GM21381 (cell line): Measurements from ENCODE around the gene AGAP1.
"Not testable (repeated sequence)": the region's sequence is repeated elsewhere in the genome, so short reads cannot be mapped to it uniquely, and the experiment has no call there.

Source experiments
- ATAC-seq: cut with Tn5 transposase; IDR thresholded peaks from one replicate; pipeline ENCODE4 v1.9.1; 2021; ENCODE audit warnings: mild to moderate bottlenecking, moderate library complexity; ENCODE audit not compliant: unreplicated experiment

AGAP1 gene

GRCh38 chr2:236041616-236042015 lies 547.8 kb downstream of the AGAP1 start:
- ATAC-seq, result no peak

- no peak for ATAC-seq
Observed at GRCh38 chr2:236042087-236042486, 548.2 kb downstream of the AGAP1 start.

DNA sequence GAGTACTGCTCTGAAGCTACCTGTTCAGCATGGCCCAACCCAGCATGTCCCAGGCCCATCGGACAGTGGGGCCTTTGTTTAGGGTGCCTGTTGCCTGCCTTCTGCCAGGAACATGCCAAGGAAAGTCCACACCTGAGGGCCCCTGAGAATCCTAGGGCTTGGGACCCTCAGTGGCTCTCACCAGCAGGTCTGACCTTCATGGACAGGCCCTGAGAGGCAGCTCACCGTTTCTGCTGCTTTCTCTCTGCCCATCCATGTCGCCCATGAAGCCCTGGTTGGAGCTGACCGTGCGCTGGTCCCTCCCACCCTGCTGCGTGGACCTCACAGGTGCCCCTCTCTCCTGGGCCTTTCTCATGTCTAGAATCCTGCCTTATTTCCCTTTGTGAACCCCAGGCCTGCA lies 550.3 kb downstream of the AGAP1 start:
- ATAC-seq, result no peak

DNA sequence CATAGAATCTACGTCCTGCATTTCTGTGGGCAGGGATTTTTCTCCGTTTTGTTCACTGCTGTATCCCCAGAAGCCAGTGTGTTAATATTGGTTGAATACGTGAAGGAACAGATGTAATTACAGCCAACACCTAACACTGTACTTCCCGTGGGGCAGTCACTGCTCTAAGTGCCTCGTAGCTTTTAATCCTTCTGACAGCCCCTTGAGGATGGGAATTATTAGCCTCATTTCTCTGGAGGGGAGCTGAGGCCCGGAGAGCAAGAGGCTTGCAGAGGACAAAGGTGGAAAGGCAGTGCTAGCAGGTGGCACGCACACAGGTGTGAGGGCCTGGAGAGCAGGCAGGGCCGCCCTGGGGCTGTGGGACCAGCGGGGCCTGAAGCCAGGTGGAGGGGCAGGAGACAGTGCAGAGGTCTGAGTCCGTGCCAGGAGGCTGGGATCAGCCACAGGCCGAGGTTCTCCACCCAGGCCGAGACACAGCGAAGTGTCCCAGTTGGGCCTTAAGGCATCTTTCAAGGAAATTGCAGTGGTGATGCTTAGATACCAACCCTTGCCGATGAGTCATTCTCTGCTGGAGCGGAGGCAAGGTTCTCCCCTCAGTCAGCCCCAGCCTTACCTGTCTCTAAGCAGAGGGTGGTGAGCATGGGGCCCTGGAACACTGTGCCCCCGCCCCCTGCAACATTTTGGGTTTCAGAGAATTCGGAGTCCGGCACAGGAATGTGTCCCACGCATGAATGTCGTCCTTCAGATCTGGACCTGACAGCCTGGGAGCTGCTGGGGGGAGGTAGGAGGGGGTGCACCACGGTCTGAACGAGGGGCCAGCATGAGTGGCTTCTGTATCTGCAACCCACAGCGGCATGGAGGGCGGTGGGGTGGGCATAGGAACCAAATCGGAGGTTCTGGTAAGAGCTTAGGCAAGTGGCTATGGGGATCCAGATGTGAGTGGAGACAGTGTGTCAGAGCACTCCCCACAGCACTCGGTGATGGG lies 551.7 kb downstream of the AGAP1 start:
- ATAC-seq, result no peak

- no peak for ATAC-seq
Observed at GRCh38 chr2:236046715-236047114, 552.9 kb downstream of the AGAP1 start.

DNA sequence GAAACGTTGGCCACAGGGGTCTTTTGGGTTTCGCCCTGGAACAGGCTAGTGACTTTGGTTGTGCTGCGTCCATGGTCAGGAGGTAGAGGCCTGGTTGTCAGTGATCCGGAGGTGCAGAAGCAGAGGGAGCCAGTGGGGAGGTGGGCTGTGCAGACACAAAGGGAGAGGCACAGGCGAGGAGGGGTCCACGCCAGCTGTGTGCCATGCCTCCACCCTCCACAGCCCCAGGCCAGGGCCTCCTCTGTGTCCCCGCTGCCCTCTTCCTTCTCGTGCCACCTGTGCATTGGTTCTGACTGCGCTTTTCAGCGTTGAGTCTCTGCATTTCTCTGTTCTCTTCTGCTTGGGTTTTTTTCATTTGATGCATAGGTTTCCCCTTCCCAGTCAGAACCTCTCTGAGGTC lies 553.3 kb downstream of the AGAP1 start:
- no peak for ATAC-seq

DNA sequence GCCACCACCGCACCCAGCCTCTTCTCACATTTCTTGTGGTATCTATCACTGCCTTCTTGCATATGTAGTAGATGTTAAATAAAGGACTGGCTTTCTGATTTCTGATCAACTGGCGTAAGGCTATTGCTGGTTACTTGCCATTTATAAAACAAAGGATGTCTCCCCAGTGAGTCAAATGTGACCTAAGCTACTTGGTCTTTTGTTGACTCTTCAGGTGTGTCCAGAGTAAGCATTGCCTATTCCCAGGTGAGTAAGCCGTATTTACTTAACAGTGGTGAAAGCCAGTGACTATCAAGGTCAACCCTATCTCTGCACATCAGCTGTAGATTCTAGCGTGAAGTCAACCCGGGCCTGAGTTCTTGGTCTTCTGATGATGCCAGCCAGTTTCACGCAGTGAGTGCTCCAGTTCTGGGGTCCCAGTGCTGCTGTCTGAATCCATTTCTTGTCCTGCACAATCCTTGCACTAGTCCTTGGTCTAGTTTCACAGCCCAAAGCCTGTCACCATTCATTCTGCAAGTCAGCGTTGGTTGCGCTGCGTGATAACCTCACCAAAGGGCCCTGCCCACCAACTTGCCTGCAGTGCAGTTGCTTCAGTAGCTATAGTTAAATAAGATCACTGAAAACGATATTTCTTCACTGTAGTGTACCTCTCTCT lies 554.2 kb downstream of the AGAP1 start:
- ATAC-seq, result no peak

DNA sequence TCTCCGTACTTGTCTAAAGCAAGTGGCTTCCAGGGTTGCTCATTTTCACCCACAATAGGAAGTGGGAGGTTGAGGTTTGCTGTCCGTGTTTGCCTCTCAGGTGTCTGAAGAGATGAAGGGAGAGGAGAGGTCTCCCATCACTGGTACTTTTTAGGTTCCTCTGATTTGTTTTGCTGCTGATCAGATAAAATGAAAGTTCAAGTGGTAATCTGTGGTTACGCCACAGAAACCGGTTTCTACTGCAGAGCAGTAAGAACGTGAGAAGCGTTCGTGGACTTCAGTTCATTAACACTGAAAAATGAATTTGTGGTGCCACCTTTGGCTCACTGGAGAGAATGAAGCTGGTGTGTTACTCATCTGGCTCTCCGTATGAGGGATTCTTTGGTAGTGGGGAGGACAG lies 556.1 kb downstream of the AGAP1 start:
- ATAC-seq, result no peak

DNA sequence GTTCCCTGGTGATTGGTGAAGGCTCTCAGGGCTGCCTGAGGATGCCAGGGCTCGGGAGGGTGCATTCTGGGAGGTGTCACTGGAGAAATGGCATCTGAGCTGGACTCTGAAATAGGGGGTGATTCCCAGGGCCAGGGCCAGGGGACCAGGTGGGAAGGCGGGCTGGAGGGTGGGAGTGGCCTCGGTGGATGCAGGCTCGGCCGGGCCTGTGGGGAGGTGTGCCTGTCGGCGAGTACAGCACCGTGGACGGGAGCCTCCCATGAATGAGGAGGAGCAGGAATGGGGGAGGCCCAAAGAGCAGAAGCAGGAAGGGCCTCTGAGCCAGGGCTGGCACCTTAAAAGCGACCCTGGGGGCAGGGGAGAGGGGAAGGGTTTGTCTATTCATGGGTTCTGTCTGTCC lies 557.5 kb downstream of the AGAP1 start:
- ATAC-seq, result no peak

DNA sequence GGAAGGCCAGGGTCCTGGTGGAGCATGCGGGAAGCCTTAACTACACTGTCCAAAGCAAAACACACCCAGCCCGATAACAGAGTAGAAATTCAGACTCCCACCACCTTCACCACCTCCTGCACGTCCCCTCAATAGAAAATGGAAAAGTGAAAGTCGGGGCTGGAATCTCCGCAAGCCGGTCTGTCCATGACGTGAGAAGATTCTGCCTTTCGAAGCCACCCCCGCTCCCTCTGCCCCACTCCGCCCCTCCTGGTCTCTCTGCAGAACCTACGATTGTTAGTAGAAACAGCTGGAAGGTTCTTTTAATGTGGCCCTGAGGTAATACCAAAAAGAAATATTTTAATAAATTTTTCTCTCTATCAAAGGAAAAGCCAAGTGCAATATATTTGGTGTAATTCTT lies 558.0 kb downstream of the AGAP1 start:
- no peak for ATAC-seq

GRCh38 chr2:236052206-236052605 lies 558.4 kb downstream of the AGAP1 start:
- no peak for ATAC-seq

DNA sequence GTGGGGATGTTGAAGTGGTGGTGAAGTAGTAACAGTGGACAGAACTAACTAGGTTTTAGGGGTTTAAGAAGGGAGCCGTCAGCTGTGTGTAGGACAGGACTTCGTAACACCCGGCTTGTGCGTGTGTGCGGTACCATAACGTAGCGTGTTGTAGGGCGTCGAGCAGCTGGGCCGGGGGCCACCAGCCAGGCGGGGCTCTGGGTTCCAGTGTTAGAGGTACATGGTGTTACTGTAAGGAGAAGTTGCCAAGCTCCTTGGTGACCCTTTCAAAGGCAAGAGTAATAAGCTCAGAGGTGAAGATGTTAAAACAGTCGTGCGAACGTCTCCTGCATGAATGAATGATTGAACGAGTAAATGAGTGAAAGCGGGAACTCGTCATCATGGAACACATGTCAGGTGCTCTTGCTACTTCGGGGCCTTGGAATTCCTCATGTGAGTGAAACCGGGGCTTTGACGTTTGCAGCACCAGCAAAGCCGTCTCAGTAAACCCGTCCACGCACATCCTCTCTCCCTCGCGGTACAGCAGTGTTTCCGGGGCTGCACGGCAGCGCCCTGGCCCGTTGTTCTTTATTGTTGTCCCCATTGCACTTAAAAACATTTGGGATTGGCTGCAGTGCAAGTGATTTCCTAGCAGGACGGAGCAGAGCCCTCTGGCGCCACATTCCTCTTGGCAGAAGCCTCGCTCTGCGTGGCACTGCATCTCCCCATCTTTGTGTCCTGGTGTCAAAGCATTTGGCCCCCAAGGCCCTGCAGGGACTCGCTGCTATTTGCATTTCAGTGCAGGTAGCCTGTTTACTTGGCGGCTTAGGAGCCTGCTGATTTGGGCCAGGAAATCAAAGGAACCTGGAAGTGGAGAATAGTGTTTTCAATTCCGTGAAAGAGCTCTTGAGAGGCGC lies 559.3 kb downstream of the AGAP1 start:
- ATAC-seq, result no peak

DNA sequence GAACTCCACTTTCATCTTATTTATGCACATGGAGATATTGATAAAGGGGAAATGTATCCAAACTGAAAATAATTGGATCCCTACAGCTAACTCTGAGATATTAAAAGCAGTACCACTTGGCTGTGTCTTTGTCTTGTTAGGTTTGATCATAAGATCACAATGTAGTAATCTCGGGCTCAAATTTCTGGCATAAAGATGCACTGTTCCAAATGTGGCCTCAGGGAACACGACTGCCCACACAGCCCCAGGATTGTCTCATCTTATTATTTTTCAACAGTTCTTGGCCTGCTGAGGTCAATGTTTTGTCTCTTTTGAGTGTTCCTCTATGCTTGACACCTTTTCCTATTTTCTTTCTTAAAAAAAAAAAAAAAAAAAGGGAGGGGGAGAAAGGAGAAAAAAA lies 560.3 kb downstream of the AGAP1 start:
- ATAC-seq, result no peak

GRCh38 chr2:236054621-236055305 lies 560.9 kb downstream of the AGAP1 start:
- ATAC-seq, result no peak

DNA sequence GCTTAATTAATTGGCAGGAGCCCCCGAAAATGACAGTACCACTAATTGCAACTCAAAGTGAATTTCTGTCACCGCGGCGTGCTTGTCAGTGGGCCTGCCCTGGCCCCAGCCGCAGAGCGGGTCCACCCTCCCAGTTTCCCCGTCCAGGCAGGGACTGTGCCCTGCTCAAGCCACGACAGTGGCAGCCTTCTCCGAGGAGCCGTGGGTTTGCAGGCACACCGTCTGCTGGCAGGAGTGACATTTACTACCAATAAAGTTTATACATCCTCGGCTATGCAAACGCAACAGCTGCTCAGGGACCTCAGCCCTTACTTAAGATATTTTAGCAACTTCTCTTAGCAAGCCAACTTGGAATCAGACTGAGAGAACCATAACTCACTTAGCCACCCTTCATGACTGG lies 561.6 kb downstream of the AGAP1 start:
- no peak for ATAC-seq

DNA sequence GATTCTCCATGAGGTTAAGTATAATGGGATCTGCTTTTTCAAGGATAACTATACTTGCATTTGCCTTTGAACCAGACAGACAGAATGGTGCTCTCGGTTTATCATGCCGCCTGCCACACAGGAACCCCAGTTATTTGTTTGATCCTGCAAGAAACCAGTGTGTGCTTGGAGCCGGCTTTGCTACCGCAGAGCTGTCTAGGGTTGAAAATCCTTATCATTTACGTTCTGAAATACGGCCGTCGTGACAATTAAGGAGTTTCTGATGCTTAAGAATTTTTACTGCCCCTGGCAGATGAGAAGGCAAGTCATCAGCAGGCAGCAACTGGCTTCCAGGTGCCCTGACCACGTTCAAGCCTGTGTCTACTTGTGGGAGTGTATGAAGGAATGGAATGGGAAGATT lies 562.3 kb downstream of the AGAP1 start:
- ATAC-seq, result no peak

GRCh38 chr2:236057375-236057774 lies 563.5 kb downstream of the AGAP1 start:
- no peak for ATAC-seq

GRCh38 chr2:236061497-236061896 lies 567.7 kb downstream of the AGAP1 start:
- ATAC-seq, result no peak

DNA sequence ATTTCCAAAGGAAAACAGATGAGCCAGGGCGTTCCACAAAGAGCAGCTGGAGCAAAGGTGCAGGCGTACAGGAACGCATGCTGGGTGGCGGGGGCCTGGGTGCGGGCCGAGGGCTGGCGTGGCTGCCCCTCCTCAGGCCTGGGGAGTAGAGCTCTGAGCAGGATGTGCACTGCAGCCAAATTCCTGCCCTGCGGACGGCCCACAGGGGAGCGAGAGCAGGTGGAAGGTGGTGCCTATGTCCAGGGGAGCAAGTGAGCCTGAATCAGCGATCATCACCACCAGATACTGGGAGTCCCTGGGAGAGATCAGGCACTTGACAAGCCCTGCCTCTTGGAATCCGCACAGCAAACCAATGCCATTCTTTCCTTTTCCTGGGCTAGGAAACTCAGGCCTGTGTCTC lies 568.1 kb downstream of the AGAP1 start:
- no peak for ATAC-seq

- not testable (repeated sequence) for ATAC-seq
Observed at GRCh38 chr2:236062806-236063205, 569.0 kb downstream of the AGAP1 start.

DNA sequence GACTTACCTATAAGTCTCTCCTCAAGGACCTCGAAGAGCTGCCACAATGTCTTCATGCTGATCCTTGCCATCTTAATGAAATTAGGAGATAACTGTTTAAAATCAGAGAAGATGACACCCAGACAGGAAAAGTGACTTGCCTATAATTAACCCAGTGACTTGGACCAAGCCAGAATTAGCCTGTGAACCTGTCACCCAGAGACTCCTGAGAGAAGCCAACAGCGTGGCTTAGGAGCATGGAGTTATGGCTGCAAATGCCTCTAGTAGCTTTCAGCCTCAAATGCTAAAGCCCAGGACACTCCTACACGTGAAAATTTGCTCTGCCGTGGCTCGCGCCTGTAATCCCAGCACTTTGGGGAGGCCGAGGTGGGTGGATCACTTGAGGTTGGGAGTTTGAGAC lies 570.2 kb downstream of the AGAP1 start:
- no peak for ATAC-seq
